MCF 10A (cell line): ENCODE measurements around the gene RBM20. TPM values are rescaled to one million over a fixed set of nuclear protein-coding genes. Genes with fewer than 3 reads are reported as not detected.

Experiments used
- BruUV-seq: library from RNA; stranded (reverse); fragments of 400-500 nt; replicated peaks from 2 replicates; lab custom pipeline; 2021; lab: Mats Ljungman, UMichigan
- CTCF ChIA-PET: fragments of 300-600 bp; sonication (Branson Sonifier 250); formaldehyde crosslinking; extraction: SDS; loops from one replicate; lab custom pipeline; 2021; ENCODE audit warnings: antibody characterized with exemption, inconsistent platforms; lab: Yijun Ruan, JAX
- POLR2A ChIA-PET: fragments of 300-600, 350-650 bp; sonication (Branson Sonifier 250); formaldehyde crosslinking; extraction: SDS; loops from one replicate; lab custom pipeline; 2020; ENCODE audit warnings: antibody characterized with exemption, inconsistent platforms; lab: Yijun Ruan, JAX
- DNase-seq: peaks from one replicate; pipeline ENCODE4 v3.0.0-alpha.2; 2018; ENCODE audit not compliant: unreplicated experiment
- H3K27ac Mint-ChIP-seq: one replicate; pipeline ENCODE4 v1.8.0; 2022; ENCODE audit warnings: mild to moderate bottlenecking, low read depth, mixed read lengths; ENCODE audit not compliant: unreplicated experiment
- H3K27me3 Mint-ChIP-seq: one replicate; pipeline ENCODE4 v1.8.0; 2022; ENCODE audit warnings: mixed read lengths; ENCODE audit not compliant: insufficient read depth, unreplicated experiment
- H3K36me3 Mint-ChIP-seq: one replicate; pipeline ENCODE4 v1.8.0; 2022; ENCODE audit warnings: mild to moderate bottlenecking, moderate library complexity, mixed read lengths; ENCODE audit not compliant: insufficient read depth, unreplicated experiment
- H3K4me1 Mint-ChIP-seq: one replicate; pipeline ENCODE4 v1.8.0; 2022; ENCODE audit warnings: mixed read lengths; ENCODE audit not compliant: insufficient read depth, unreplicated experiment
- H3K4me3 Mint-ChIP-seq: one replicate; pipeline ENCODE4 v1.8.0; 2022; ENCODE audit warnings: mild to moderate bottlenecking, moderate library complexity, mixed read lengths; ENCODE audit not compliant: unreplicated experiment
- H3K9me3 Mint-ChIP-seq: one replicate; pipeline ENCODE4 v1.8.0; 2022; ENCODE audit warnings: mixed read lengths; ENCODE audit not compliant: unreplicated experiment
- CTCF ChIP-seq: fragments of 200-600 bp; IDR thresholded peaks from one replicate; pipeline ENCODE4 v1.8.0; 2022; ENCODE audit warnings: antibody characterized with exemption, mild to moderate bottlenecking; ENCODE audit not compliant: unreplicated experiment
- intact Hi-C: fragments of 100-400 bp; cut with micrococcal nuclease; formaldehyde crosslinking; loops from 2 replicates; pipeline ENCODE4 v1.14.1; 2022
- total RNA-seq: library from RNA; stranded (reverse); gene quantifications from 2 replicates; pipeline ENCODE4 v1.2.3, GENCODE V29; 2022

The RBM20 gene
- total RNA-seq, 1 experiment from 2014 or later = not detected

DNA sequence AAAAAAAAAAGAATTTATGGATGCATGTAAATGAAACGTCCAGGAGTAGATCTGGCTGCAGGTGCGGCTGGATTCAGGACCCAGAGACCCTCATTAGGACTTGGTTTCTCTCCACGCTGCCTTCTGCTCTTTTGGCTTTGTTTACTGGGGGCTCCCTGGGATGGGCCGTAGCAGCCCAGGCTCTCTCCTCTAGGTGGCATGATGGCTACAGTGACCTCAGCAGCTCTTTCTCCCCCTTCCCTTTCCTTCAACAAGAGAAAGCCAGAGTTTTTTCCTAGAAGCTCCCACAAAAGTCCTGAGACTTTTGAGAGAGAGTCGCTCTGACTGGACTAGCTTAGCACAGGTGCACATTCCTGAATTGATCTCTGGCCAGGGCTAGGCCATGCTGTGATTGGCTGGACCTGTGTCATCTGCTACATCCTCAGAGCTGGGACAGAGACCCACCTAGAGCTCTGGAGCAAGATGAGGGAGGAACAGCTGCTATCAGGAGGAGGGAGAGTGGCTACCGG is 159.7 kb downstream of the RBM20 start:
- peak; percentile 49 for TF ChIP-seq CTCF
- H3K36me3 Mint-ChIP-seq = no peaks in the 10 kb centered on the region
- peak; percentile 61 for DNase-seq
- ChIA-PET POLR2A (interaction anchor here (0.6 to 4.0 kb wide), 18 partner anchors 9 to 587 kb away, joined by 3 to 37 read pairs (median 5); partner anchors contain the start of gene PDCD4), CTCF (interaction anchor here (0.6 to 2.7 kb wide), 21 partner anchors 14 to 619 kb away, joined by 3 to 19 read pairs (median 4); partner anchors contain the start of gene PDCD4)
- H3K4me1 Mint-ChIP-seq = peaks cover 32% of the 10 kb centered on the region
- no TSS peak for BruUV-seq
- no peaks in the 10 kb centered on the region for H3K9me3 Mint-ChIP-seq
- no peak overlapping the region for H3K27ac Mint-ChIP-seq
- no peaks in the 10 kb centered on the region for H3K27me3 Mint-ChIP-seq
- H3K4me3 Mint-ChIP-seq = no peak overlapping the region
- intact Hi-C loops = loop anchor here (1.0 to 2.0 kb wide), 2 partner anchors 57 to 89 kb away; no protein-coding TSS in a partner anchor

- H3K36me3 Mint-ChIP-seq = no peaks in the 10 kb centered on the region
- no peak overlapping the region for H3K27ac Mint-ChIP-seq
- intact Hi-C loops = loop anchor here (1.0 kb wide), 1 partner anchor 89 kb away; no protein-coding TSS in a partner anchor
- no peaks in the 10 kb centered on the region for H3K27me3 Mint-ChIP-seq
- ChIA-PET POLR2A (interaction anchor here (0.6 to 4.0 kb wide), 14 partner anchors 47 to 586 kb away, joined by 3 to 37 read pairs (median 4); partner anchors contain the start of gene PDCD4), CTCF (interaction anchor here (0.6 to 2.7 kb wide), 16 partner anchors 15 to 619 kb away, joined by 3 to 19 read pairs (median 4); no protein-coding TSS in a partner anchor)
- no TSS peak for BruUV-seq
- no peak for DNase-seq
- no peak overlapping the region for H3K4me3 Mint-ChIP-seq
- H3K9me3 Mint-ChIP-seq = no peaks in the 10 kb centered on the region
- TF ChIP-seq CTCF = no peak
- H3K4me1 Mint-ChIP-seq = peaks cover 32% of the 10 kb centered on the region
Observed at GRCh38 chr10:110804376-110804775, 160.2 kb downstream of the RBM20 start.

GRCh38 chr10:110805292-110805691 is 161.2 kb downstream of the RBM20 start:
- intact Hi-C loops = no loop called here
- peak overlapping the region; percentile 33 for H3K27ac Mint-ChIP-seq

More at GRCh38 chr10:110805292-110805691, 161.2 kb downstream of the RBM20 start:
- DNase-seq = no peak
- BruUV-seq = no TSS peak
- CTCF ChIA-PET = interaction anchor here (0.8 to 1.6 kb wide), 2 partner anchors 43 to 52 kb away, joined by 3 to 4 read pairs; no protein-coding TSS in a partner anchor
- POLR2A ChIA-PET = interaction anchor here (0.6 to 4.0 kb wide), 9 partner anchors 45 to 195 kb away, joined by 3 to 37 read pairs (median 3); partner anchors contain the start of gene PDCD4
- no peaks in the 10 kb centered on the region for H3K27me3 Mint-ChIP-seq
- H3K4me3 Mint-ChIP-seq = no peak overlapping the region
- H3K9me3 Mint-ChIP-seq = no peaks in the 10 kb centered on the region
- no peaks in the 10 kb centered on the region for H3K36me3 Mint-ChIP-seq
- no peak for TF ChIP-seq CTCF
- H3K4me1 Mint-ChIP-seq = peaks cover 32% of the 10 kb centered on the region
